HEK293T (cell line): ENCODE measurements around the gene ANO6.

Experiments
- ARNT ChIP-seq: fragments of 450-650 bp; IDR thresholded peaks from 2 replicates; pipeline ENCODE4 v1.6.1; 2017; ENCODE audit warnings: mild to moderate bottlenecking
- BHLHE40 ChIP-seq: fragments of 450-650 bp; IDR thresholded peaks from 2 replicates; pipeline ENCODE4 v1.6.1; 2016; ENCODE audit warnings: mild to moderate bottlenecking, moderate library complexity, borderline replicate concordance
- CTBP1 ChIP-seq: fragments of 450-650 bp; IDR thresholded peaks from 2 replicates; pipeline ENCODE4 v1.6.1; 2016; ENCODE audit warnings: borderline replicate concordance
- ELF4 ChIP-seq: fragments of 450-650 bp; IDR thresholded peaks from 2 replicates; pipeline ENCODE4 v1.6.1; 2017; ENCODE audit warnings: antibody characterized with exemption
- FOXA1 ChIP-seq: fragments of 450-650 bp; IDR thresholded peaks from 2 replicates; pipeline ENCODE4 v1.6.1; 2016; ENCODE audit warnings: mild to moderate bottlenecking
- FOXK2 ChIP-seq: fragments of 450-650 bp; IDR thresholded peaks from 2 replicates; pipeline ENCODE4 v1.6.1; 2016; ENCODE audit warnings: mild to moderate bottlenecking
- FOXM1 ChIP-seq: fragments of 450-650 bp; IDR thresholded peaks from 2 replicates; pipeline ENCODE4 v1.6.1; 2017; ENCODE audit warnings: mild to moderate bottlenecking, borderline replicate concordance
- L3MBTL2 ChIP-seq: fragments of 450-650 bp; conservative IDR thresholded peaks from 2 replicates; pipeline ENCODE4 v1.6.1; 2016; ENCODE audit warnings: mild to moderate bottlenecking
- PKNOX1 ChIP-seq: fragments of 450-650 bp; IDR thresholded peaks from 2 replicates; pipeline ENCODE4 v1.6.1; 2016
- SP1 ChIP-seq: fragments of 450-650 bp; IDR thresholded peaks from 2 replicates; pipeline ENCODE4 v1.6.1; 2017
- SUZ12 ChIP-seq: fragments of 450-650 bp; IDR thresholded peaks from 2 replicates; pipeline ENCODE4 v1.6.1; 2016; ENCODE audit warnings: mild to moderate bottlenecking
- TARDBP ChIP-seq: fragments of 450-650 bp; IDR thresholded peaks from 2 replicates; pipeline ENCODE4 v1.6.1; 2016
- ZNF384 ChIP-seq: fragments of 450-650 bp; IDR thresholded peaks from 2 replicates; pipeline ENCODE4 v1.6.1; 2016

- no peak for TF ChIP-seq ZNF384
- no peak for TF ChIP-seq BHLHE40
- TF ChIP-seq TARDBP: no peak
- no peak for TF ChIP-seq ARNT
- TF ChIP-seq CTBP1: no peak
- TF ChIP-seq FOXA1: no peak
- no peak for TF ChIP-seq ELF4
- no peak for TF ChIP-seq L3MBTL2
- no peak for TF ChIP-seq FOXM1
- no peak for TF ChIP-seq SP1
- no peak for TF ChIP-seq FOXK2
- TF ChIP-seq PKNOX1: no peak
- TF ChIP-seq SUZ12: no peak
Measured at GRCh38 chr12:45178771-45179170, 37.1 kb upstream of the ANO6 start.
